Suprapubic skin (tissue), 4 donors: ENCODE measurements around the gene GMPPA. TPM values are rescaled to one million over a fixed set of nuclear protein-coding genes. Genes with fewer than 3 reads are reported as not detected.

Experiments used
- DNase-seq, 2 donors: peaks; one replicate each; pipeline ENCODE4 v3.0.0-alpha.2; 2019; ENCODE audit warnings: low spot score in 2 of 2
- H3K27ac ChIP-seq: fragments of 200-600 bp; sonication (generic); one replicate; pipeline ENCODE4 v1.5.1; 2019
- H3K27me3 ChIP-seq: fragments of 200-600 bp; sonication (generic); one replicate; pipeline ENCODE4 v1.5.1; 2019
- H3K36me3 ChIP-seq: fragments of 200-600 bp; sonication (generic); one replicate; pipeline ENCODE4 v1.5.1; 2019
- H3K4me1 ChIP-seq: fragments of 200-600 bp; sonication (generic); one replicate; pipeline ENCODE4 v1.5.1; 2019
- H3K4me3 ChIP-seq: fragments of 200-600 bp; sonication (generic); one replicate; pipeline ENCODE4 v1.5.1; 2019; ENCODE audit warnings: mild to moderate bottlenecking
- H3K9me3 ChIP-seq: fragments of 200-600 bp; sonication (generic); one replicate; pipeline ENCODE4 v1.5.1; 2019
- EP300 ChIP-seq: sonication (generic); formaldehyde crosslinking; IDR thresholded peaks from one replicate; pipeline ENCODE4 v1.6.1; 2017; ENCODE audit warnings: antibody characterized with exemption
- POLR2A ChIP-seq, 2 donors: fragments of 450-650 bp; IDR thresholded peaks; one replicate each; pipeline ENCODE4 v1.6.1; 2017; ENCODE audit warnings: antibody characterized with exemption in 2 of 2, mild to moderate bottlenecking in 2 of 2, moderate library complexity in 2 of 2
- POLR2AphosphoS5 ChIP-seq, 3 donors: sonication (generic); formaldehyde crosslinking; IDR thresholded peaks; one replicate each; pipeline ENCODE4 v1.6.1; 2017; ENCODE audit warnings: antibody characterized with exemption in 3 of 3
- WGBS: methylation state at CpG from one replicate; pipeline ENCODE4 v1.1.5; 2018; 5-methylcytosine and 5-hydroxymethylcytosine counted together
- total RNA-seq, 4 donors: library from RNA; depleted of rRNA; stranded (reverse); fragments of >200 nt; gene quantifications; one replicate each; pipeline ENCODE4 v1.1.0, GENCODE V29; 2016
- TF ChIP-seq, protein P1 (sequence below), 2 donors: fragments of 200-600 bp in 1 of 2; fragments of 450-650 bp in 1 of 2; sonication (generic) in 1 of 2; IDR thresholded peaks; one replicate each; pipeline ENCODE4 v1.5.1; 2016 to 2019; ENCODE audit warnings: antibody characterized with exemption in 2 of 2, mild to moderate bottlenecking in 1 of 2, moderate library complexity in 1 of 2

Gene GMPPA
- total RNA-seq, 4 donors from 2014 or later = 18.3 to 31.3 (median 22.3) TPM

DNA sequence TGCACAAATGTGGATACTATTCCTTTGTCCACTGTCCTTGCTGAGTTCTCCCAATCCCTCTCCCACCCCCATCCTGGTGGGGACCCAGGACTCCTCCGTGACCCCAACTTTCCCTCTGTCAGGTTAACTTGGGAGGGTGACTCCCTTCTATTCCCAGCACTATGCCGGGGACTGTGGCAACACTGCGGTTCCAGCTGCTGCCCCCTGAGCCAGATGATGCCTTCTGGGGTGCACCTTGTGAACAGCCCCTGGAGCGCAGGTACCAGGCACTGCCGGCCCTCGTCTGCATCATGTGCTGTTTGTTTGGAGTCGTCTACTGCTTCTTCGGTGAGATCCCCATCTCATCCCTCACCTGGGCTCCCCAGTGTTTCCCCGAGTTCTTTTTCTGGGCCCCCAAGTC is 45.9 kb downstream of the GMPPA start:
- H3K4me3 ChIP-seq = peak overlapping the region; percentile 59

DNA sequence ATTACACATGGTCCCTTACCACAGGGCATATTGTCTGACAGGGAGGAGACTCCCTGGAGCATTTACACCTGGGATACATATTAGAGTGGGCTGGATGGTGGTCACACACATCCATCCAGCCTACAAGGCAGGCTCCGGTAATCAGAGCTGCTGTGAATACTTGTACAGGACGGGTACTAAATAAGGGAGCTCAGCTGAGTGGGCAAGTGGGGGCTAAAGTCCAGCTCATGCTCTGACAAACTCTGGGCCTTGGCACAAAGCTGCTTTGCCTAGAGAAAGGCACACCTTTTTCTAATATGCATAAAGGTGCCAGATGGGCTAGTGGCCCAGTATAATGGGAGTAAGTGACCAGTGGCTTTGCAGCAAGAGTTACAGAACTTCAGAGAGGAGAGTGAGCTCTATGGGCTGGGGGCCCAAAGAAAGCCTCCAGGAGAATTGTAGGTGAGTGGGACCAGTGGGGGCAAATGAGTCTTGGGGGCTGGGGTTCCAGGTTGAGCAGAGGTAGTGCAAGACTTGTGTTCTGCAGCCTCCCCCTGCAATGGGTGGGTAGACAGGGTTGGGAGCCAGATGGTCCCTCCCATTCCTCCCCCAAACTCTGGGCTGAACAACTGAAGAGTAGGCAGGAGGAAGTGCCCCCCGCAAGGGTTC is 46.7 kb downstream of the GMPPA start:
- WGBS = 83% methylated on average over 3 of the region's 3 CpGs
- no peak for TF ChIP-seq POLR2A (IDR thresholded peaks at IDR 0.05)
- TF ChIP-seq EP300 = no peak
- no peak for TF ChIP-seq POLR2AphosphoS5 (IDR thresholded peaks at IDR 0.05)
- TF ChIP-seq, protein P1, sequence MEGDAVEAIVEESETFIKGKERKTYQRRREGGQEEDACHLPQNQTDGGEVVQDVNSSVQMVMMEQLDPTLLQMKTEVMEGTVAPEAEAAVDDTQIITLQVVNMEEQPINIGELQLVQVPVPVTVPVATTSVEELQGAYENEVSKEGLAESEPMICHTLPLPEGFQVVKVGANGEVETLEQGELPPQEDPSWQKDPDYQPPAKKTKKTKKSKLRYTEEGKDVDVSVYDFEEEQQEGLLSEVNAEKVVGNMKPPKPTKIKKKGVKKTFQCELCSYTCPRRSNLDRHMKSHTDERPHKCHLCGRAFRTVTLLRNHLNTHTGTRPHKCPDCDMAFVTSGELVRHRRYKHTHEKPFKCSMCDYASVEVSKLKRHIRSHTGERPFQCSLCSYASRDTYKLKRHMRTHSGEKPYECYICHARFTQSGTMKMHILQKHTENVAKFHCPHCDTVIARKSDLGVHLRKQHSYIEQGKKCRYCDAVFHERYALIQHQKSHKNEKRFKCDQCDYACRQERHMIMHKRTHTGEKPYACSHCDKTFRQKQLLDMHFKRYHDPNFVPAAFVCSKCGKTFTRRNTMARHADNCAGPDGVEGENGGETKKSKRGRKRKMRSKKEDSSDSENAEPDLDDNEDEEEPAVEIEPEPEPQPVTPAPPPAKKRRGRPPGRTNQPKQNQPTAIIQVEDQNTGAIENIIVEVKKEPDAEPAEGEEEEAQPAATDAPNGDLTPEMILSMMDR (IDR thresholded peaks at IDR 0.05) = no peak
- no peaks in the 10 kb centered on the region for H3K9me3 ChIP-seq

More for the DNA sequence above, 45.9 kb downstream of the GMPPA start:
- H3K9me3 ChIP-seq = no peaks in the 10 kb centered on the region
- no peaks in the 10 kb centered on the region for H3K27me3 ChIP-seq
- H3K36me3 ChIP-seq = peaks cover 15% of the 10 kb centered on the region
- no peak for DNase-seq
- H3K4me1 ChIP-seq = peaks cover 26% of the 10 kb centered on the region
- H3K27ac ChIP-seq = no peak overlapping the region
- TF ChIP-seq, protein P1 (IDR thresholded peaks at IDR 0.05) = no peak
- TF ChIP-seq EP300 = no peak
- TF ChIP-seq POLR2A (IDR thresholded peaks at IDR 0.05) = no peak
- TF ChIP-seq POLR2AphosphoS5 (IDR thresholded peaks at IDR 0.05) = no peak
- WGBS = 47% methylated on average over 9 of the region's 9 CpGs

DNA sequence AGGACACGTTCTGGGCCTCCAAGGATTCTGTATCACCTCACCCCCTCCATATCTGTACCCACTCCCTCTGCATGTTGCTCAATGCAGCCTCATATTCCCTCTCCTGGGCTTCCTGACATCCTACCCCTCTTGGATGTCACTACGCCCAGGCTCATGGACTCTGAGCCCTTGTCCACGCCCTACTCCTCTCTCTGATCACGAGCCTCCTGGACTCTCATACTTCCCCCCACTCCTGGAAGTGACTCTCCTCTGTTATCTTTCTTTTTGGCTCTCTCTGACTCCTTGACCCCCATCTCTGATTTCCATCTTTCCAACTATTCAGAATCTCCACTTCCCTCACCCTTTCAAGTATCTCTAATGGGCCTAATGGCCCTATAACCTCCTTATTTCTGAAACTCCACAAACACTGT is 47.3 kb downstream of the GMPPA start:
- no peaks in the 10 kb centered on the region for H3K9me3 ChIP-seq
- WGBS = 62% methylated on average over 4 of the region's 4 CpGs
- H3K4me3 ChIP-seq = no peak overlapping the region
- peaks cover 26% of the 10 kb centered on the region for H3K4me1 ChIP-seq
- DNase-seq = no peak
- H3K27ac ChIP-seq = no peak overlapping the region
- TF ChIP-seq, protein P1 (IDR thresholded peaks at IDR 0.05) = no peak
- TF ChIP-seq POLR2AphosphoS5 (IDR thresholded peaks at IDR 0.05) (no peak), POLR2A (IDR thresholded peaks at IDR 0.05) (no peak), EP300 (no peak)
- no peaks in the 10 kb centered on the region for H3K27me3 ChIP-seq
- peaks cover 3% of the 10 kb centered on the region for H3K36me3 ChIP-seq

More for the DNA sequence above, 46.7 kb downstream of the GMPPA start:
- Histone ChIP-seq H3K4me1 (peaks cover 26% of the 10 kb centered on the region), H3K4me3 (no peak overlapping the region), H3K27me3 (no peaks in the 10 kb centered on the region), H3K27ac (no peak overlapping the region), H3K36me3 (peaks cover 6% of the 10 kb centered on the region)
- no peak for DNase-seq

DNA sequence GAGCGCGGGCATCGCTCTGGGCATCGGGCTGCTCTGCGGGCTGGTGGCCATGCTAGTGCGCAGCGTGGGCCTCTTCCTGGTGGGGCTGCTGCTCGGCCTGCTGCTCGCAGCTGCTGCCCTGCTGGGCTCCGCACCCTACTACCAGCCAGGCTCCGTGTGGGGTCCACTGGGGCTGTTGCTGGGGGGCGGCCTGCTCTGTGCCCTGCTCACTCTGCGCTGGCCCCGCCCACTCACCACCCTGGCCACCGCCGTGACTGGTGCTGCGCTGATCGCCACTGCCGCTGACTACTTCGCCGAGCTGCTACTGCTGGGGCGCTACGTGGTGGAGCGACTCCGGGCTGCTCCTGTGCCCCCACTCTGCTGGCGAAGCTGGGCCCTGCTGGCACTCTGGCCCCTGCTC is 48.9 kb downstream of the GMPPA start:
- no peaks in the 10 kb centered on the region for H3K36me3 ChIP-seq
- no peaks in the 10 kb centered on the region for H3K9me3 ChIP-seq
- no peak overlapping the region for H3K4me3 ChIP-seq
- TF ChIP-seq POLR2A (IDR thresholded peaks at IDR 0.05) (no peak), POLR2AphosphoS5 (IDR thresholded peaks at IDR 0.05) (no peak), EP300 (no peak)
- TF ChIP-seq, protein P1 (IDR thresholded peaks at IDR 0.05) = no peak
- DNase-seq = no peak
- H3K4me1 ChIP-seq = peaks cover 28% of the 10 kb centered on the region
- WGBS = 93% methylated on average over 14 of the region's 26 CpGs
- H3K27me3 ChIP-seq = peaks cover 11% of the 10 kb centered on the region
- H3K27ac ChIP-seq = no peak overlapping the region

DNA sequence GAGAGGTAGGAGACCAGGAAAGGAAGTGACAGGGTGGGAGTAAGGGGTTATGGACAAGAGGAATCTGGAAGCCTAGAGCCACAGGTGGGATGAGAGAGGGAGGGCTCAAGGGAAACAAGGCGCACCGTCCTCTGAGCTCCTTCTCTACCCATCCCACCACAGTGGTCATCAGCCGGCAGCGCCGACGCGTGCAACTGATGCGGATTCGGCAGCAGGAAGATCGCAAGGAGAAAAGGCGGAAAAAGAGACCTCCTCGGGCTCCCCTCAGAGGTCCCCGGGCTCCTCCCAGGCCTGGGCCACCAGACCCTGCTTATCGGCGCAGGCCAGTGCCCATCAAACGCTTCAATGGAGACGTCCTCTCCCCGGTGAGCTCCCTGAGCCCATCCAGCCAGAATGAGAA is 50.3 kb downstream of the GMPPA start:
- DNase-seq = no peak
- Histone ChIP-seq H3K9me3 (no peaks in the 10 kb centered on the region), H3K36me3 (no peaks in the 10 kb centered on the region), H3K27ac (no peak overlapping the region), H3K27me3 (peaks cover 24% of the 10 kb centered on the region), H3K4me3 (no peak overlapping the region), H3K4me1 (peaks cover 28% of the 10 kb centered on the region)
- WGBS = 95% methylated on average over 16 of the region's 18 CpGs
- TF ChIP-seq POLR2AphosphoS5 (IDR thresholded peaks at IDR 0.05) (no peak), EP300 (no peak), POLR2A (IDR thresholded peaks at IDR 0.05) (no peak)
- TF ChIP-seq, protein P1 (IDR thresholded peaks at IDR 0.05) = no peak
